Activated CD4-positive, alpha-beta T cell treated with anti-CD3 and anti-CD28 coated beads, Interleukin-2, amount 10 ng/mL, durations not matched to agents 7 days and 5 days (primary cell): Measurements from ENCODE around the gene TNNI3K. TPM values are rescaled to one million over a fixed set of nuclear protein-coding genes. Genes with fewer than 3 reads are reported as not detected.
"Not testable (repeated sequence)": the region's sequence is repeated elsewhere in the genome, so short reads cannot be mapped to it uniquely, and the experiment has no call there.

ENCODE experiments used
- CTCF ChIA-PET: fragments of 350-600 bp; sonication (Branson Sonifier 250); formaldehyde crosslinking; loops from one replicate; lab custom pipeline; 2021; ENCODE audit warnings: antibody characterized with exemption; lab: Charles Lee
- POLR2A ChIA-PET: fragments of 350-600 bp; sonication (Branson Sonifier 250); formaldehyde crosslinking; loops from one replicate; lab custom pipeline; 2021; ENCODE audit warnings: antibody characterized with exemption; lab: Charles Lee
- DNase-seq: peaks from one replicate; pipeline ENCODE4 v3.0.0-alpha.2; 2020
- H3K27ac Mint-ChIP-seq: one replicate; pipeline ENCODE4 v1.8.0; 2021; ENCODE audit warnings: mild to moderate bottlenecking, moderate library complexity, mixed read lengths
- H3K27me3 Mint-ChIP-seq: one replicate; pipeline ENCODE4 v1.8.0; 2021; ENCODE audit warnings: mixed read lengths
- H3K36me3 Mint-ChIP-seq: one replicate; pipeline ENCODE4 v1.8.0; 2021; ENCODE audit warnings: low read depth, mixed read lengths
- H3K4me1 Mint-ChIP-seq: one replicate; pipeline ENCODE4 v1.8.0; 2021; ENCODE audit warnings: mixed read lengths
- H3K4me3 Mint-ChIP-seq: one replicate; pipeline ENCODE4 v1.8.0; 2021; ENCODE audit warnings: mild to moderate bottlenecking, moderate library complexity, mixed read lengths
- H3K9me3 Mint-ChIP-seq: one replicate; pipeline ENCODE4 v1.8.0; 2021; ENCODE audit warnings: mixed read lengths
- total RNA-seq, 2 experiments: library from RNA; stranded (reverse); gene quantifications; one replicate each; pipeline ENCODE4 v1.2.3, GENCODE V29; 2021

The TNNI3K gene
- total RNA-seq, 2 experiments from 2014 or later, result 0.40 TPM; not detected in 1

- POLR2A ChIA-PET, result no interaction called here
- H3K4me1 Mint-ChIP-seq, result no peaks in the 10 kb centered on the region
- no peak for DNase-seq
- H3K4me3 Mint-ChIP-seq, result no peak overlapping the region
- H3K27ac Mint-ChIP-seq, result no peak overlapping the region
- CTCF ChIA-PET, result interaction anchor here (1.4 kb wide), 1 partner anchor 10 kb away, joined by 5 read pairs; no protein-coding TSS in a partner anchor
- H3K27me3 Mint-ChIP-seq, result no peaks in the 10 kb centered on the region
- H3K36me3 Mint-ChIP-seq, result no peaks in the 10 kb centered on the region
- H3K9me3 Mint-ChIP-seq, result no peaks in the 10 kb centered on the region
Observed at GRCh38 chr1:74237787-74238186, 2.6 kb downstream of the TNNI3K start.

- no peak overlapping the region for H3K4me3 Mint-ChIP-seq
Observed at GRCh38 chr1:74245168-74245772, 10.1 kb downstream of the TNNI3K start.

DNA sequence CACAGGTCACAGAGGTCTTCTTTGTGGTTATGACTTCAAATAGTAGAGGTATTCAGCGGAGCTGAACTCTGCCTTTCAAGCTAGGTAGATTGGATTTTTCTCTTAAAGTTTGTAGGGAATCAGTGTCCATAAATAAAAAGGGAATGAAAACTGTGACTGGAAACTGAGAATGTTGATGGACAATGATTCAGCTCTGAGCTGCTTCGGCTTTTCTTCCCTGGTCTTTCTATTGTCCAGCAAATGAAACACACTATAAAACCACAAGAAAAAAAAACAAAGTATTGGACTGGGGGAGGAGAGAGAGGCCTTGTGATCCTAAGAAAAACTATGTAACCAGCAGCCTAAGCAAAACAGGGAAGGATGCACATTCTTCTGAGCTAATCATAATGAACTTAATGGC is 11.1 kb downstream of the TNNI3K start:
- no peak overlapping the region for H3K27ac Mint-ChIP-seq
- ChIA-PET CTCF (interaction anchor here (0.7 kb wide), 1 partner anchor 422 kb away, joined by 3 read pairs; no protein-coding TSS in a partner anchor), POLR2A (no interaction called here)
- H3K36me3 Mint-ChIP-seq, result no peaks in the 10 kb centered on the region
- H3K4me3 Mint-ChIP-seq, result no peak overlapping the region
- H3K4me1 Mint-ChIP-seq, result no peaks in the 10 kb centered on the region
- peaks cover 5% of the 10 kb centered on the region for H3K9me3 Mint-ChIP-seq
- H3K27me3 Mint-ChIP-seq, result no peaks in the 10 kb centered on the region
- DNase-seq, result no peak

More at GRCh38 chr1:74245168-74245772, 10.1 kb downstream of the TNNI3K start:
- Mint-ChIP-seq H3K27me3 (no peaks in the 10 kb centered on the region), H3K9me3 (peaks cover 5% of the 10 kb centered on the region), H3K27ac (no peak overlapping the region), H3K36me3 (no peaks in the 10 kb centered on the region), H3K4me1 (no peaks in the 10 kb centered on the region)
- DNase-seq, result no peak
- CTCF ChIA-PET, result no interaction called here
- POLR2A ChIA-PET, result no interaction called here

GRCh38 chr1:74247881-74248528 is 12.8 kb downstream of the TNNI3K start:
- Mint-ChIP-seq H3K27ac (no peak overlapping the region), H3K27me3 (no peaks in the 10 kb centered on the region), H3K36me3 (no peaks in the 10 kb centered on the region), H3K4me3 (no peak overlapping the region), H3K9me3 (peaks cover 5% of the 10 kb centered on the region), H3K4me1 (no peaks in the 10 kb centered on the region)
- ChIA-PET POLR2A (no interaction called here), CTCF (no interaction called here)
- DNase-seq, result no peak

DNA sequence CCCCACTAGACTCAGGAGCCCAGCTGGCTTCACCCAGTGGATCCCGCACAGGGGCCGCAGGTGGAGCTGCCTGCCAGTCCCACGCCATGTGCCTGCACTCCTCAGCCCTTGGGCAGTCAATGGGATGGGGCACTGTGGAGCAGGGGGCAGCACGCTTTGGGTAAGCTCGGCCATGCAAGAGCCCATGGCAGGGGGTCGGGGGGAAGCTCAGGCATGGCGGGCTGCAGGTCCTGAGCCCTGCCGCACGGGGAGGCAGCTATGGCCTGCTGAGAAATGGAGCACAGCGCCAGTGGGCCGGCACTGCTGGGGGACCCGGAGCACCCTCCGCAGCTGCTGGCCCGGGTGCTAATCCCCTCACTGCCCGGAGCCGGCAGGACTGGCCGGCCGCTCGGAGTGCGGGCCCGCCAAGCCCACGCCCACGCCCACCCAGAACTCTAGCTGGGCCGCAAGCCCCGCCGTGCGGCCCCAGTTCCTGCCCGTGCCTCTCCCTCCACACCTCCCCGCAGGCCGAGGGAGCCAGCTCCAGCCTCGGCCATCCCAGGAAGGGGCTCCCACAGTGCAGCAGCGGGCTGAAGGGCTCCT is 18.1 kb downstream of the TNNI3K start:
- H3K9me3 Mint-ChIP-seq, POLR2A ChIA-PET, DNase-seq, H3K27me3 Mint-ChIP-seq, H3K27ac Mint-ChIP-seq, CTCF ChIA-PET, H3K4me1 Mint-ChIP-seq, H3K36me3 Mint-ChIP-seq, H3K4me3 Mint-ChIP-seq: not testable (repeated sequence)

DNA sequence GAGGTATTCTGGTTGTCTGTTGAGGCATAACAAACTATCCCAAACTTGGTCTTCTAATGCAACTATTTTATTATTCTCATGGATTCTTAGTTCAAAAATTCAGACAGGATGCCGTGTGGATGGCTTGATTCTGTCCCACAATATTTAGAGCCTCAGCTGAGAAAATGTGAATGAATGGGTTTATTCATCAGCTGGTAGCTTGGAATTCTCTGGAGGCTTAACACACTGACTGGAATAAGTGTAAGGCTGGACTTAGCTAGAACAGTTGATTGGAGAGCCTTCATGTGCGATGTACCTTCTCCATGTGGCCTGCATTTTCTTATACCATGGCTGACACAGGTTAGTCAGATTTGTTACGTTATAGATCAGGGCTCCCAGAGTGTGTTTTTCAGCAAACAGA is 30.8 kb downstream of the TNNI3K start:
- Mint-ChIP-seq H3K9me3 (no peaks in the 10 kb centered on the region), H3K36me3 (no peaks in the 10 kb centered on the region), H3K4me3 (no peak overlapping the region), H3K27me3 (no peaks in the 10 kb centered on the region), H3K4me1 (no peaks in the 10 kb centered on the region), H3K27ac (no peak overlapping the region)
- DNase-seq, result no peak
- POLR2A ChIA-PET, result no interaction called here
- CTCF ChIA-PET, result no interaction called here

GRCh38 chr1:74271503-74271902 is 36.3 kb downstream of the TNNI3K start:
- CTCF ChIA-PET, result no interaction called here
- POLR2A ChIA-PET, result no interaction called here
- Mint-ChIP-seq H3K9me3 (no peaks in the 10 kb centered on the region), H3K4me3 (no peak overlapping the region), H3K36me3 (no peaks in the 10 kb centered on the region), H3K4me1 (no peaks in the 10 kb centered on the region), H3K27ac (no peak overlapping the region), H3K27me3 (no peaks in the 10 kb centered on the region)
- no peak for DNase-seq

DNA sequence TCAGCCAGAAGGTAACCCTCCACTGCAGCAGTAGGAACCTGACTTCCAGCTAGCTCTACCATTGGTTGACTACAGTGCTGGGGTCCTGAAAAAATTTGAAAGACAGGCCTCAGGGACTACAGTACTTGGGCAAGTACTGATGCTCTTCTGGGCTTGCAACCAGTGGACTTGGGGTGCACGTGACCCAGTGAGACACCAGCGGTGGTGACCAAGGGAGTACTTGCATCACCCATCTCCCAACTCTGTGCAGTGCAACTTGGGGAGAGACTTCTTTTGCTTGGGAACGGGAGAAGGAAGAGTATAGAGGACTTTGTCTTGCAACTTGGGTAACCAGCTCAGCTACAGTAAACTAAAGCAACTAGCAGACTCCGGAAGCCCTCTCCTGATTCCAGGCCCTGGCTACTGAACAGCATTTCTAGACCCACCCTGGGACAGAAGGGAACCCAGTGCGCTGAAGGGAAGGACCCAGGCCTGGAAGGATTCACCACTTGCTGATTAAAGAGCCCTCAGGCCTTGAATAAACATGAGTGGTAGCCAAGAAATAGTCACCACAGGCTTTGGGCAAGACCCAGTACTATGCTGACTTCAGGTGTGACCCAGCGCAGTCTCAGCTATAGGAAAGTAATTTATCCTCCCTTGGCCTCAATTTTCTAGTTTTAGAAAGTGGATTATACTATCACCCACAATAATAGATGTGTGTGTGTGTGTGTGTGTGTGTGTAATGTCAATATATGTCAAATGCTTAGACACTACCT is 45.6 kb downstream of the TNNI3K start:
- Mint-ChIP-seq H3K4me1 (no peaks in the 10 kb centered on the region), H3K27me3 (no peaks in the 10 kb centered on the region), H3K9me3 (no peaks in the 10 kb centered on the region), H3K27ac (no peak overlapping the region), H3K36me3 (no peaks in the 10 kb centered on the region), H3K4me3 (no peak overlapping the region)
- POLR2A ChIA-PET, result no interaction called here
- no peak for DNase-seq
- CTCF ChIA-PET, result no interaction called here

DNA sequence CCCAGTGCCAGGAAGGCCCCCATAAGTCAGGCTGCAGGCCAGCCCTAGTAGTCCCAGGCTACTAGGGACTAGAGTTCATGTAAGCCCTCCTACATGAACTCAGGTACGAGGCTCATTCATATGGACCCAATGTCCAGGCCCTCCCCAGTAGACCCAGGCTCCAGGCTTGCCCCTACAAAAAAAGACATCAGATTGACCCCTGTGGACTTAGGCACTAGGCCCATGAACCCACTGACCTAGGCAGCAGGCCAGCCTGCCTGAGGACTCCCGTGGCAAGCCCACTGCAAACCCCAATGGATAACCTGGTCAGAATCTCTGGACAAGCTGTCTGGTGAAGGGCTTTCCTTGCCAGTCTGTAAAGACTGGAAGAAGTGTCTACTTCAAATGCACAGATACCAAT is 51.2 kb downstream of the TNNI3K start:
- no peaks in the 10 kb centered on the region for H3K27me3 Mint-ChIP-seq
- CTCF ChIA-PET, result no interaction called here
- no peaks in the 10 kb centered on the region for H3K9me3 Mint-ChIP-seq
- POLR2A ChIA-PET, result interaction anchor here (0.5 kb wide), 1 partner anchor 16 kb away, joined by 4 read pairs; no protein-coding TSS in a partner anchor
- H3K4me3 Mint-ChIP-seq, result no peak overlapping the region
- H3K4me1 Mint-ChIP-seq, result no peaks in the 10 kb centered on the region
- DNase-seq, result no peak
- H3K36me3 Mint-ChIP-seq, result no peaks in the 10 kb centered on the region
- no peak overlapping the region for H3K27ac Mint-ChIP-seq

DNA sequence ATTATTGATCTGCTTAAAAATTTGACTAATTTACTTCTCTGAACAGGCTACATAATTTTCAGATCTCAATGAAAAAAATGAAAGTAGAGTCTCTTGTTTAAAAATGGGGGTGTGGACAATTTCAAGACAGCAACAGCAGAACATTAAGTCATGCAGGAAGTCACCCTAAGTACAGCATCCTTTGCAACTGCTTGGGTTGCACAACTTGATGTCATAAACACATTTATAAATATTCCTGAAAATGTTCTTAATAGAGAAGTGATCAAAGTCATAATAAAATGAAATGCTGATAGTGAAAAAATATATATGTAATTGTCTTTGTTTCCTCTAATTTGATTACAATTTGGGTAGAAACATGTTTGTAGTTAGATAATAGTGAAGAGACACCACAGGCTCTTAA is 79.3 kb downstream of the TNNI3K start:
- no peaks in the 10 kb centered on the region for H3K36me3 Mint-ChIP-seq
- POLR2A ChIA-PET, result no interaction called here
- CTCF ChIA-PET, result no interaction called here
- no peak for DNase-seq
- no peaks in the 10 kb centered on the region for H3K4me1 Mint-ChIP-seq
- no peaks in the 10 kb centered on the region for H3K27me3 Mint-ChIP-seq
- no peak overlapping the region for H3K4me3 Mint-ChIP-seq
- no peaks in the 10 kb centered on the region for H3K9me3 Mint-ChIP-seq
- H3K27ac Mint-ChIP-seq, result no peak overlapping the region

- ChIA-PET CTCF (no interaction called here), POLR2A (no interaction called here)
- H3K9me3 Mint-ChIP-seq, result no peaks in the 10 kb centered on the region
- no peaks in the 10 kb centered on the region for H3K4me1 Mint-ChIP-seq
- no peak for DNase-seq
- H3K36me3 Mint-ChIP-seq, result no peaks in the 10 kb centered on the region
- no peak overlapping the region for H3K27ac Mint-ChIP-seq
- H3K4me3 Mint-ChIP-seq, result no peak overlapping the region
- no peaks in the 10 kb centered on the region for H3K27me3 Mint-ChIP-seq
Observed at GRCh38 chr1:74316302-74316701, 81.1 kb downstream of the TNNI3K start.

DNA sequence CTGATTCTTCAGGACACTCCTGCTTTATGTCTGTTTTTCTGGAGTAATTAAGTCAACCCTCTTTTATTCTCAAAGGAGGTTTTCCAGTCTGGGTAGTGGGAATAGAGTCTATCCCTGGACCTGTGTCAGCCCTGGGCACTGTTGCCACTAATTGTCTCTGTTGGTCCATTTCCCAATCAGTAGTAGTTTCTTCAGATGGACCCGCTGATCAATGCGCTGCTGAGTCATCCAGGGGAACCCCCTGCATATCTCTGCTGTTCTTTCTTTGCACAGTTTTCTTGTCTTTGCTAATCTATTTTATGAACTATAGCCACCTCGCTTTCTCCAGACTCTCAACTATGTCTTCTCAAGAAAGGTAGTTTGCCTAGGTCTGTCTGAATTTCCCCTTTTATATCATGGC is 82.5 kb downstream of the TNNI3K start:
- no peak overlapping the region for H3K27ac Mint-ChIP-seq
- no peak for DNase-seq
- H3K27me3 Mint-ChIP-seq, result no peaks in the 10 kb centered on the region
- no peaks in the 10 kb centered on the region for H3K4me1 Mint-ChIP-seq
- no peak overlapping the region for H3K4me3 Mint-ChIP-seq
- POLR2A ChIA-PET, result no interaction called here
- CTCF ChIA-PET, result no interaction called here
- no peaks in the 10 kb centered on the region for H3K36me3 Mint-ChIP-seq
- no peaks in the 10 kb centered on the region for H3K9me3 Mint-ChIP-seq

GRCh38 chr1:74323937-74324473 is 88.8 kb downstream of the TNNI3K start:
- DNase-seq, result no peak
- Mint-ChIP-seq H3K4me1 (no peaks in the 10 kb centered on the region), H3K9me3 (no peaks in the 10 kb centered on the region), H3K27ac (no peak overlapping the region), H3K27me3 (no peaks in the 10 kb centered on the region), H3K36me3 (no peaks in the 10 kb centered on the region), H3K4me3 (no peak overlapping the region)
- CTCF ChIA-PET, result no interaction called here
- POLR2A ChIA-PET, result no interaction called here
